ENCODE results near the gene C1QTNF3.
"Not testable (repeated sequence)": the region's sequence is repeated elsewhere in the genome, so short reads cannot be mapped to it uniquely, and the experiment has no call there.

Gene C1QTNF3

DNA sequence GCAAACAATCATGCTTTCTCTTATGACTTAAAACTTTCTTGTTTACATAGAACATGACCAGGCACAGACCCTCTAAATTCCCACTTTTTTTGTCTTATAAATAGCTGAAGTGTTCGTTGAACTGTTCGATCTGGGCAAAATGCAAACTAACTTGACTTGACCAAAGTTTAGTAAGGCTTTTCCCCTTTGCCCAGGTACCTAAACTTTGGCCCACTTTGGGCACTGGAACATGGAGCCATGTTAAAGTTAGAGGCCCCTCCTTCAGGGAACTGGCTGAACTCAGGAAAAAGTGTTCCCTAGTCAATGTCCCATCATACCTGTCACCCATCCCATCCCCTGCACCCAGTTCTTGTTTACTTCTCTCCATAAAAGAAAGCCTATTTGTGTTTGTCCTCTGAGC lies 25.8 kb downstream of the C1QTNF3 start:
- no peak for DNase-seq

- DNase-seq, result no peak
These were observed 26.3 kb downstream of the C1QTNF3 start for GRCh38 chr5:34016750-34017149.

GRCh38 chr5:34016222-34016621 lies 26.8 kb downstream of the C1QTNF3 start:
- DNase-seq, result no peak

DNA sequence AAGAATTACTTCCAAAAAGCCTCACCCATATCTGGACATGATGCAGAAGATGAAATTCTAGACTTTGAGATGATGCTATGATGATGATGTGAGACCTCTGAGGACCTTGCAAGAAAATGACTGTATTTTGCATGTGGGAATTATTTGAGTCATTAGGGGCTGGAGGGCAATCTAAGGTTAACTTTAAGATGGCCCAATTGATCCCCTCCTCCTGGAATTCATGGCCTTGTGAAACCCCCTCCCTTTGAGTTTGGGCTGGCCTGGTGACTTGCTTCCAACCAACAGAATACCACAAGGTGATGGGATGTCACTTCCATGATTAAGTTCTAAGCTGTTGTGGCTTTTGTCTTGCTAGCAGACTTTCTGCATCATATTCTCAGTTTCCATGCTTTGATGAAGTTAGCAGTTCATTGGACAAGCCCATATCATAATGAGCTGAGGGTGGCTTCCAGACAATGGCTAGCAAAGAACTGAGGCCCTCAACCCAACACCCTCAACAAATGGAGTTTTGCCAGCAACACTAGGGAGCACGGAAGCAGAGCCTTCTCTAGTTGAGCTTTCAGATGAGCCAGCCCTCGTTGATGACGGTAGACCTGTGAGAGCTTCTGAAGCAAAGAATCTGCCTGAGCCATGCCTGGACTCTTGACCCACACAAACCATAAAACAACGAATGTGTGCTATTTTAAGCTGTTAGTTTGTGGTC lies 27.7 kb downstream of the C1QTNF3 start:
- no peak for DNase-seq

GRCh38 chr5:34014626-34015025 lies 28.4 kb downstream of the C1QTNF3 start:
- no peak for DNase-seq

GRCh38 chr5:34013547-34013946 lies 29.5 kb downstream of the C1QTNF3 start:
- DNase-seq, result no peak

DNA sequence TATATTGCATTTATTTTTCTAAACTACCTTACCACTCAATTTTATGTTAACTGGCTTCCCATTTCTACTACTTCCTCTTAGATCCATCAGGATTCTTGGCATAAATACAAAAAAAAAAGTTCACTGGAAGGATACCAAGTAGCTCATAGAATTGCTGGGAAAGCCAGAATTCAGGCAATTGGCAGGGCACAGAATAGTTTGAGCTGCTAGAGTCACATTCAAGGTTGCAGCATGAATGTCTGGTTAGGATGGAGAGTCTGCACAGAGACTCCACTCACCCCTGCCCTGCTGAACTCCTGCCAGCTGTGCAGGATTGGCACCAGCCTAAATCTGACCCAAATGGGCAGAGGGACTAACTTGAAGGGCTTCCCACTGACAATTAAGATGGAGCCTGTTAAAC lies 30.2 kb downstream of the C1QTNF3 start:
- no peak for DNase-seq

DNA sequence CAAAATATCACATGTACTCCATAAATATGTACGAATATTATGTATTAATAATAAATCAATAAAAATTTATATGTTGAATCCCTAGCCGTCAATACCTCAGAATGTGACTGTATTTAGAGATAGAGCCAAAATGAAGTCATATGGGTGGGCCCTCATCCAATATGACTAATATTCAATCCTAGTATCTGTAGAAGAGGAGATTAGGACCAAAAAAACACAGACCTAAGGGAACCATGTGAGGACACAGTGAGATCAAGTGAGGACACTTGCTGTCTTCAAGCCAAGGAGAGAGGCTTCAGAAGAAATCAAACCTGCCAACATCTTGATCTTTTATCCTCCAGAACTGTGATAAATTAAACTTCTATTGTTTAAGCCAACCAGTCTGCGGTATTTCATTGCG lies 31.5 kb downstream of the C1QTNF3 start:
- DNase-seq, result no peak

DNA sequence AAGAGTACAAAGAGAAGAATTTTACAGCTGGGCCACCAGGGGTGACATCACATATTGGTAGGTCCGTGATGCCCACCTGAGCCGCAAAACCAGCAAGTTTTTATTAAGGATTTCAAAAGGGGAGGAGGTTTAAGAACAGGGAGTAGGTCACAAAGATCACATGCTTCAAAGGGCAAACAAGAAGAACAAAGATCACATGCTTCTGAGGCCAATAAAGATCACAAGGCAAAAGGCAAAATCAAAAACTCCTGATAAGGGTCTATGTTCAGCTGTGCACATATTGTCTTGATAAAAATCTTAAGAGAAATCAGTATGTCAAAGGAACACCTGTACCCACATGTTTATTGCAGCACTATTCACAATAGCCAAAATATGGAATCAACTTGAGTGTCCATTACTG lies 32.9 kb downstream of the C1QTNF3 start:
- not testable (repeated sequence) for DNase-seq

GRCh38 chr5:34009610-34010009 lies 33.4 kb downstream of the C1QTNF3 start:
- DNase-seq, result no peak

GRCh38 chr5:34008802-34009201 lies 34.2 kb downstream of the C1QTNF3 start:
- no peak for DNase-seq

DNA sequence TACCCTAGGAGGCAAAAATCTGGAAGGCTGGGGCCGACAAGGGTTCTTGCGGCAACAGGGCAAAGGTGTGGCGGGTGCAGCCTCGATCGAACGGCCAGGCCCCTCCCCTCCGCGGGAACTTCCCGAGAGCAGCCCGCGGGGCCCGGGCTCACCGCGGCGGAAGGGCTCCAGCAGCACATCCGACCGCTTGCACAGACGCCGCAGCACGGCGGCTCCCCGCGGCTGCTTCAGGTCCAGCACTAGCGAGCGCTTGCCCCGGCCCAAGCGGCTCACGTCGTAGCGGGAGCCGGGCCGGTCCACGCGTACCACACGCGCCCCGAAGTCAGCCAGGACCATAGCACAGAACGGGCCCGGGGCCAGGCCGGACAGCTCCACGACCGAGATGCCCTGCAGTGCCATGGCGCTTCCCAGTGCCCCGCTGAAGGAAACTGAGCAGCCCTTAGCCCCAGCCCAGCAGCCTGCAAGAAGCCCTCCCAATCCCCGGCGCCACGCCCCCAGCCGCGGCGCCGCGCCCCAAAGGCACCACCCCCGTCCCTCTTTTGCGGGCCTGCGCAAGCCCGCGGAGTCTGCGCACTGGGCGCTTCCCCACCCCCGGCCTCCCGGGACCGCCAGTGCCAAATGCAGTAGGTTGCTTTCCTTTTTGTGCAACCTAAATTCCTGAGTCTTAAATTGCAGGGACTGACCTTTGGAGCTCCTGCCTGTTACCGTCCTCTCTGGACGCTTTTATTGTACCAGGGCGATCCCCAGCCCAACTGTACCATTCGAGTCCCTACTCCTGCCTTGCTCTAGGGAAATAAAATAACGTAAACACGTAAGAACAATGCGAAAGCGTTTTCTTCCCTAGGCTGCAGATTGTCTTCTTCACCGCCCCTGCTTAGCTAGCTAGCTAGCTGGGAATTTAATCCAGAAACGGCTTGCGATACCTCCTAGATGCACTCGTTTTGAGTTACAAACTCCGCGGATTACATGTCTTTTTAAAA lies 35.1 kb downstream of the C1QTNF3 start, which contains the start of gene AMACR:
Gene AMACR, minus strand, starts transcription at position 430 of the 980 bp plus-strand sequence. Its CDS starts 31 bp downstream, at position 399.
- peak; percentile 79 for DNase-seq

DNA sequence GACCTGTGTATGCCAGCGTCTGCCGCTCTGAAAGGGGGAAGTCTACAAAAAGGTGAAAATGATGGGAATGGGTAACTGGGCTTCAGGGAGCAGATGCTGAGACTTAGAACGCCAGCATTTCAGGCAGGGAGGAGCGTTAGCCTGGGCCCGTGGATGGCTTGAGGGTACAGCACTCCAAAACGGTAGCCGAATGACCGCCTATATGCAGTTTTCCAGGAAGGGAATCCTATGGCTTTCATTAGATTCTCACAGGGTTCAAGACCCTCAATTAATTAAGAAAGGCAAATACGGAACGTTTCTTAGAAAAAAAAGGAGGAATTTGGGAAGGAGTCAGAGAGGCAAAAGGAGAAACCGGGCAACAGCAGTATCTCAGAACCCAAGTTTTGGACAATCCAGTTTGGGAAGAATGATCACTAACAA lies 35.8 kb downstream of the C1QTNF3 start:
- no peak for DNase-seq

DNA sequence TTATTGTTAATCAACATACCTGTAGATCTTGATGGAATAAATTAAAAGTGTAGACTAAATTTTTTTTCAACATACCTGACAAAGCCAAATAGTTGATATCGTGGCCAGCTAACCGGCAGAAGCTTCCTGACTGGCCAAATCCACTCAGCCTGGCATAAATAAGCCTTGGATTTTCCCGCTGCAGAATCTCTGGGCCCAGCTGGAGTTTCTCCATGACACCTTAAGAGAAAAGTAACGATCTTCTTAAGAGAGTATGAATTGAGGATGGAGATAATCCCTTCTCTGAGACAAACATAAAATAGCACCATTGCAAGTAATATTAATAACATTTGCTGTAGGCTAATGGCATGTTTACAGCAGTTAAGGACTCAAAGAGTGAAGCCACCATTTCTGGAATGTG lies 37.3 kb downstream of the C1QTNF3 start:
- no peak for DNase-seq

DNA sequence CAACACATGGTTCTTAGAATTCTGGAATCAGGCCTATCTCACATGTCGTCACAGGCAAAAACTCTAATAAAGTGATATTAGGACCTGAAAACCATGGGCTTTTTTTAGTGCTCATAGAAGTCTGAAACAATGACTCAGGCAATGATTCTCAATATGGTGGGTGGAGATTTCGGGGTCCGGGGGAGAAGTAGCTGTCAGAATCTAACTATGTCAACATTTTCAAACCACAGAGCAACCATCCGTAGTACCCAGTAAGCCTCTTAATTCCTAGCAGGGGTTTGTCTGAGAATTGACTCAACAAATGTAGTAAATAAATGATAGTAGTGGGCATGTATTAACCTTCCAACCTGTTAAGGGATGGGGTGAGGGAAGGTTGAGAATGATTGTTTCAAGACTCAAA lies 37.8 kb downstream of the C1QTNF3 start:
- no peak for DNase-seq

DNA sequence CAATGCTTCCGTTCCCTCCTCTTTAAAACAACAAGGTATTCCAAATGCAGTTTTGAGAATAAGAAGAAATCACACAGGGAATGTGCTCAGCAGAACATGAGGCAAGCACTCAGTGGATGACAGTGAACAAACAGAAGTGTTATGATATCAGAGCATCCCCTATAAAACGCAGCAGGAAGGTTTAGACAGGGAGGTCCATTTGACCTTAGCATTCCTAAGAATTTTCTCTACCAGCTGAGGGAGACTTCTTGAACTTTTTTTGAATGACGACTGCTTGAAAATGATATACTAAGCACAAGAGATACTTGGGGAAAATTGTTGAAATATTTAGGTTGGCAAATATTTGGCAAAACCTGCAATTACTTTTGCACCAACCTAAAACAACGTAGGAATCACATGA lies 39.1 kb downstream of the C1QTNF3 start:
- no peak for DNase-seq

DNA sequence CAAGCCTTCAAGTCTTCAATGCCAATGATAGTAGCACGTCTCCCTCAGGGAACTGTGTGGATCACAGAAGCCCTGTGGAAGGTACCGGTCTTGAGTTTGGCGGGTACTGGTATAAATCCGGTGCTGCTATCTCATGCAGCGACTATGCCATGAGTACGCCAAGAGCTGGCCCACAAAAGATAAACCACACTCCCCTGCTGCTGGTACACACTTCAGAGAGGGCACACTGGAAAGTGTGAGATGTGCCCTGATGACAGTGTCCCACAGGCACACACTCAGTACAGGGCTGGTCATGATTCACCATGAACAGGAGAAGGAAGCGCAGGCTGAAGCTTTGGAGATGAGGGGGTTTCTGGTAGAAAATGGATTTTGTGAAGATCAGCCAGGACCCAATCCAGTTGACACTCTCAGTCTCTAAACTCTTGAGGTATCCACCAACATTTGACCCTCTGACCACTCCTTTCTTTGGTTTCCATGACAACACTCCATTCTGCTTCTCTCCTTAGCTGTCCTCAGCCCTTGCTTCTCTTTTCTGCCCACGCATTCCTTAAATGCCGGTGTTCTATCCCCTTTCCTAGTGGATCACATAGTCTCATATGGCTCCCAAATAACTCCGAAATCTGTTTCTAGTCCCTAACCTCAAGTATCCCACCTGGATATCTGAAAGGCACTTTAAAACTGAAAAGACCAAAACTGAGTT lies 40.2 kb downstream of the C1QTNF3 start:
- no peak for DNase-seq

DNA sequence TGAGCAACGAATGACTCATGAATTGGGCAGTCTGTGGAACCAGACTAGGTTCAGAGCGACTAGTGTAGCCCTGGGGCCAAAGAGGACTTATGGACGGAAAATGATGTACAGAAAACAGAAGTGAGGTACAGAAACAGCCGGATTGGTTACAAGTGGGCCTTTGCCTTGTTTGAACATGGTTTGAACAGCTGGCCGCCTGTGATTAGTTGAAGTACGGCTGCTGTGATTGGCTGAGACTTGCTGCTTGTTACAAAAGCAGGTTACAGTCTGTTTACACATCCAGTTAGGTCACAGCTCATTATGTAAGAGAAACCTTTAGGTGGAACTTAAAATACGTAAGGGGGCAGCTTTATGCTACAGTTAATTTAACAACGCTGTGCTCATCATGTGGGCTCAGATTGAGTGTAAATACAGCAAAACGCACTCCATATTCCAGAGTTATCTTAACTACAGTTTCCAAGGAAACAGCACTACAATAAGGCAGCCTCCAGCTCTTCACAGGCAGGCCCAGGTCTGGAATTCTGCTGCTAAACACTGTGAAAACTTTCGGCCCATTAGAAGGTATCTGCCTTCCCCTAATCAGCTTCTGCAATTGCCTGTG lies 41.7 kb downstream of the C1QTNF3 start:
- DNase-seq, result no peak

- DNase-seq, result no peak
These were observed 43.0 kb downstream of the C1QTNF3 start for GRCh38 chr5:33999978-34000377.

DNA sequence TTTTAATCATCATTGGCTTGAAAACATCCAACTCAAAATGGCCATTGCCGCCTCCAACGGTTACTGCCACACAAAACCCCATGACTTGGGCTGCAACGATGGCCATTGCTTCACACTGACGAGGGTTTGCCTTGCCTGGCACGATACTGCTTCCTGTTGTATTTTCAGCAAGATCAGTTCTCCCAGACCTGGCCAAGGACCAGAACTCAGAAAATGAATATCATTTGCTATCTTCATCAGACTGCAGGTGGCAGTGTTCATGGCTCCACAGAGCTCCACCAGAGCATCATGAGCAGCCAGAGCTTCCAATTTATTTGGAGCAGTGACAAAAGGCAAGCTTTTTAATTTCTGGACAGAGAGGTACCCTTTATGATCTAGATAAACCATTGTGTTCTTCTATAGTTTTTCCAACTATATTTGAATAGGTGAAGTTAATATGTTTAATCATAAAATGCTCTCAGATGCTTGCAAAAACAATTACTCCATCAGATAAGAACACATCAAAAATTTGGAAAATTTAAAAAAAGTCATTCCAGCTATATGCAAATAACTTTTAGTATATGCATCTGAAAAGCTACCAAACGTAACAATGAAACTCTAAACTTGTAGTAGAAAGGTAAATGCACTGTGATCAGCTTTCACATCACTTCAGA lies 45.6 kb downstream of the C1QTNF3 start:
- DNase-seq, result no peak

GRCh38 chr5:33995865-33996264 lies 47.1 kb downstream of the C1QTNF3 start:
- DNase-seq, result no peak

GRCh38 chr5:33994845-33995244 lies 48.2 kb downstream of the C1QTNF3 start:
- no peak for DNase-seq

All from activated CD4-positive, CD25-positive, alpha-beta regulatory T cell treated with anti-CD3 and anti-CD28 coated beads, Interleukin-2, amount 50 U/mL, for 72 hours (primary cell).